Measurements from ENCODE around the gene AHRR. TPM values are rescaled to one million over a fixed set of nuclear protein-coding genes. Genes with fewer than 3 reads are reported as not detected.

Gene AHRR
- total RNA-seq = 122 and 160 TPM in 2 replicates

GRCh38 chr5:321230-321725 is at the start of gene AHRR:
Gene AHRR, plus strand, starts transcription at chr5:321714. Its CDS starts 22,189 bp downstream, at chr5:343903.

GRCh38 chr5:442335-443238 is 121.1 kb downstream of the AHRR start, which contains the start of gene EXOC3:
Gene EXOC3, plus strand, starts transcription at chr5:443176. Its CDS starts 3,030 bp downstream, at chr5:446206.

Other genes with a start within 250 kb of the AHRR start
- 0.16 and 0.36 TPM in 2 replicates for gene PLEKHG4B, start 229.5 kb upstream of the AHRR start, total RNA-seq
- not detected in 2 replicates for gene LRRC14B, start 130.2 kb upstream of the AHRR start, total RNA-seq
- 6.8 and 8.9 TPM in 2 replicates for gene CCDC127, start 103.6 kb upstream of the AHRR start, total RNA-seq
- 86.9 and 97.7 TPM in 2 replicates for gene SDHA, start 103.4 kb upstream of the AHRR start, total RNA-seq
- 75.3 and 91.3 TPM in 2 replicates for gene PDCD6, start 50.1 kb upstream of the AHRR start, total RNA-seq
- gene EXOC3, start 121.5 kb downstream of the AHRR start, total RNA-seq = 39.5 and 47.1 TPM in 2 replicates
- 1.2 and 1.3 TPM in 2 replicates for gene SLC9A3, start 202.7 kb downstream of the AHRR start, total RNA-seq

Data from hair follicle dermal papilla cell (primary cell).